ENCODE results near the gene GTF3C2. TPM values are rescaled to one million over a fixed set of nuclear protein-coding genes. Genes with fewer than 3 reads are reported as not detected.

Gene GTF3C2
- total RNA-seq, 2 experiments from 2014 or later = 55.2 to 64.5 TPM

DNA sequence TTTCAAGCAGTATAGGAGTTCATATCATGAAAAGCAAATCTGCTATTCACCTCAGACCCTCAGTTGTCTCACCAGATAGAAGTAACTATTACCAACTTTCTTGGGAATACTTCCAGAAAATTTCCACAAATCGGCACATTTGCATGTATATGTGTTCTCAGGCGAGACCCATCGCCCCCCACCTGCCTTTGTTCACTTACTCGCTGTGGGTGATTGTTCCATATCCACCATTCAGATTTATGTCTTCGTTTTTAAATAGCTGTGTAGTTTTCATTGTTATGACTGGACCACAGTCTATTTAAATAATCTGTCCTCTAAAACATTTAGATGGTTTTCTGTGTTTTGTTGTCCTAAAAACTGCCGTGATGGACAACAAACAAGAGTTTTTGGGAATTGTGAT lies 71.1 kb downstream of the GTF3C2 start:
- ChIA-PET CTCF (interaction anchor here (0.8 to 7.5 kb wide), 3 partner anchors 18 to 324 kb away, joined by 3 to 94 read pairs (median 4); no protein-coding TSS in a partner anchor), POLR2A (no interaction called here)
- Mint-ChIP-seq H3K4me1 (ENCODE audit: low read depth) (no peaks in the 10 kb centered on the region), H3K27ac (no peak overlapping the region), H3K9me3 (no peaks in the 10 kb centered on the region), H3K27me3 (peaks cover 18% of the 10 kb centered on the region), H3K36me3 (no peaks in the 10 kb centered on the region), H3K4me3 (no peak overlapping the region)
- DNase-seq = no peak
- intact Hi-C loops (cut with micrococcal nuclease) = no loop called here

DNA sequence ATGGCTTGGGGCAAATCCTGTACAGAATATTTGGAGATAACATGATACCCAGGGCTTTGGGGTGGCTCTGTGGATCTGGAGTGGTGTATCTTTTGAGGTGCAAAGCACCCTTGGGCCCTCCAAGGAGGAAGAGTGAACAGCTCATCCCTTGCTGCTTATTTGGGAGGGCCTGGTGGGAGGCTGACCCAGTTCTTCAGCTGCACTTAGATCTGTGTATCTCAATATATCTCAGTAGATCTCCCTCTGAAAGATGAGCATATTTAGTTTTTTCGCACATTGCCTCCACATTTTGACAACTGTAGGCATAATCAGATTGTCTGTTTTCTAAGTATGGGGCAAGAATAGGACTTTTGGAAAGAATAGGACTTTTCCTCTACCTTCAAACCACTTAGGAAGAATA lies 71.6 kb downstream of the GTF3C2 start:
- Mint-ChIP-seq H3K4me3 (no peak overlapping the region), H3K36me3 (no peaks in the 10 kb centered on the region), H3K4me1 (ENCODE audit: low read depth) (peaks cover under 1% of the 10 kb centered on the region), H3K27me3 (peaks cover 18% of the 10 kb centered on the region), H3K9me3 (no peaks in the 10 kb centered on the region), H3K27ac (no peak overlapping the region)
- ChIA-PET CTCF (interaction anchor here (0.6 to 7.5 kb wide), 3 partner anchors 18 to 323 kb away, joined by 3 to 94 read pairs (median 4); no protein-coding TSS in a partner anchor), POLR2A (no interaction called here)
- DNase-seq = no peak
- intact Hi-C loops (cut with micrococcal nuclease) = no loop called here

DNA sequence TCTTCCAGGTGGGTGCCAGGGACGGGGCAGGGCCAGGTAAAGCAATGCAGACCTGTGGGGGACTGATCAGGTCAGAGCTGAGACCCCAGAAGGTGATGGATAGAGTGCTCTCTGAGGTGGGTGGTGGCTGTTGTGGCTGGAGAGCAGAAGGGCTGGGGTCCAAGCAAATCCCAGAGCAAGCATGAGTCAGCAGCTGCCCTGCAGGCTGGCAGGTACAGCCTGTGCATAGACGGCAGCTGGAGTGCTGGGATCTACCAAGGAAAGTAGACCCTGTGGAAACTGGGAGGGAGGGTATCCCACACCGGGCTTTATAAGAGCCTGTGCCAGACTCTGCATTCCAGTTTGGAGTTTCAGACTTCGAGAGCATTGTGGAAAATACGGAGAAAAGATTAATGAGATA lies 73.7 kb downstream of the GTF3C2 start:
- Mint-ChIP-seq H3K36me3 (no peaks in the 10 kb centered on the region), H3K27me3 (peaks cover 16% of the 10 kb centered on the region), H3K9me3 (no peaks in the 10 kb centered on the region), H3K27ac (no peak overlapping the region), H3K4me1 (ENCODE audit: low read depth) (peaks cover 2% of the 10 kb centered on the region), H3K4me3 (no peak overlapping the region)
- intact Hi-C loops (cut with micrococcal nuclease) = no loop called here
- ChIA-PET POLR2A (interaction anchor here (1.7 kb wide), 1 partner anchor 20 kb away, joined by 5 read pairs; no protein-coding TSS in a partner anchor), CTCF (interaction anchor here (0.8 to 7.5 kb wide), 8 partner anchors 10 to 321 kb away, joined by 3 to 94 read pairs (median 6); partner anchors contain the start of genes KHK and SLC30A3)
- DNase-seq = no peak

DNA sequence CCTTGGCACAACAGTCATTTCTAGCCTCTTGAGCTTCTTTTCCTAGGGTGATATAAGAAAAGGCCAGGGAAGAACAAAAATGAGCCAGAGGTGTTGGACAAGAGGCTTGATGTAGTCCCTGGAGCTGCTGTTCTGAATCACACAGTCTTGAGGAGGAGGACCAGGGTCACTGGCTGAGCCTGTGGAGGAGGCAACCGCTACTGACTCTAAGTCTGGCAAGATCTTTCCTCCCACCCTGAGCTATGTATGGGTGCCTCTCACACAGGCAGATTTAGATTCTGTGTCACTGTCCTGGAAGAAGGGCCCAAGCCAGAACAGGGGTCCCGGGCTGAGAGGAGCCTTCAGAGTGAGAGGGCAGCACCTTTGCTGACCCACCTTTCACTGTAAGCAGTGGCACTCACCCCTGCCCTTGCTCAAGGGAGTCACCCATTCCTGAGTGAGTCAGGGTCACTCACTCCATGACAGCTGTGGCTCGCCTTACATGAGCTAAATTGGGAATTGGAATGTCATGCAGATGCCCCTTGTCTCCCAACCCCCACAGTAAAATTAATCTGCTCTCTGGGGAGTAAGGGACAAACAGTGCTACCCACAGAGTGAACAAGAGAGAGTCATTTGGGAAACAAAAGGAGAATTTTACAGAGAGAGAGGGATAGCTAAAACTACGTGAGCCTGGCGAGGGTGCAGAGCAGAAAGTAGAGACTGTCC lies 74.6 kb downstream of the GTF3C2 start, which contains the start of gene TRIM54:
Gene TRIM54, plus strand, starts transcription at position 575 of the 705 bp plus-strand sequence. CDS start 303 bp downstream, outside the sequence.
- peaks cover 20% of the 10 kb centered on the region for H3K27me3 Mint-ChIP-seq

DNA sequence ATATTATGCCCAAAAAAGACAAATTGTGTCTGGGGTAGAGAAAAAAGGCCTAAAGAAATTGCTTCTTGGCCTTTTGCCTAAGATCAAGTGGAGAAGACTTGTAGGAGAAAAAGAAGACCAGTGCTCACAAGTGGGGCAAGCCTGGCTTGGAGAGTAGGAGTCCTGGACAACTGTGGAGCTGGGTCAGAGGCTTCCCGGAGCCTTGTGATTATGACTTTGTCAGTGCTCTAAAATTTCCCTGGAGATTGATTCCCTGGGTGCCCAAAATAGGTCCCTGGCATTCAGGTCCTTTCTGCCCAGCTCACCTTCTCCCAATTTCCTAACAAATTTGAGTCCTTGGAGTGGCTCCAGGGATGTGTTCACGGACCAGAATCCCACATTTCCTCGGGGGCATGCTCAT lies 75.1 kb downstream of the GTF3C2 start:
- Mint-ChIP-seq H3K9me3 (no peaks in the 10 kb centered on the region), H3K27ac (no peak overlapping the region), H3K36me3 (no peaks in the 10 kb centered on the region), H3K4me1 (ENCODE audit: low read depth) (peaks cover 2% of the 10 kb centered on the region), H3K4me3 (no peak overlapping the region), H3K27me3 (peaks cover 21% of the 10 kb centered on the region)
- no peak for DNase-seq
- intact Hi-C loops (cut with micrococcal nuclease) = loop anchor here (2.0 kb wide), 2 partner anchors 19 to 321 kb away; partner anchors contain the start of gene SLC30A3
- ChIA-PET POLR2A (no interaction called here), CTCF (interaction anchor here (1.0 to 7.5 kb wide), 11 partner anchors 9 to 320 kb away, joined by 3 to 94 read pairs (median 14); partner anchors contain the start of gene SLC30A3)

More for the DNA sequence above, 74.6 kb downstream of the GTF3C2 start, which contains the start of gene TRIM54:
- Mint-ChIP-seq H3K4me1 (ENCODE audit: low read depth) (peaks cover 2% of the 10 kb centered on the region), H3K9me3 (no peaks in the 10 kb centered on the region), H3K27ac (no peak within 1 kb of the TSS), H3K4me3 (no peak within 1 kb of the TSS), H3K36me3 (no peaks in the 10 kb centered on the region)
- intact Hi-C loops (cut with micrococcal nuclease) = loop anchor here (2.0 kb wide), 2 partner anchors 19 to 321 kb away; partner anchors contain the start of gene SLC30A3
- CTCF ChIA-PET = interaction anchor here (1.3 to 7.5 kb wide), 9 partner anchors 10 to 320 kb away, joined by 5 to 94 read pairs (median 45); partner anchors contain the start of genes KHK and SLC30A3
- POLR2A ChIA-PET = interaction anchor here (1.7 kb wide), 1 partner anchor 21 kb away, joined by 5 read pairs; no protein-coding TSS in a partner anchor
- no peak for DNase-seq

DNA sequence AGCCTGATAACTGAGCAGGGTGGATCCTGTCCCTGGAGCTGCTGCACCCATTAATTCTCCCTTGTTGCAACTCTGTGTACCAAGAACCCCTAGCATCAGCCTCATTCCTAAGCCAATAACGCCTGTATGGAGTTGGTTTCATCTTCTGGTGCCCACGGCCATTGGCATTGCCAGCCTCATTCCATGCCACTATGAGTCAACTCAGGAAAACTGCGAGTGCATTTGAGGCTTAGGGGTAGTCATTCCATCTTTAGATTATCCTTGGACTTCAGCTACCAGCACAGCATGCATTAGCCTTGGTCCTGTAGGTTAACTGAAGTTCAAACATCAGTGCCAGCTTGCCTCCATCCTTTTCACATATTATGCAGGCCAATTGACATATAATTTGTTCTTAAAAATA lies 75.7 kb downstream of the GTF3C2 start:
- peaks cover 2% of the 10 kb centered on the region for H3K4me1 Mint-ChIP-seq (ENCODE audit: low read depth)
- H3K27ac Mint-ChIP-seq = no peak overlapping the region
- no peak for DNase-seq
- H3K4me3 Mint-ChIP-seq = no peak overlapping the region
- intact Hi-C loops (cut with micrococcal nuclease) = loop anchor here (1.0 to 2.0 kb wide), 4 partner anchors 18 to 320 kb away; partner anchors contain the start of gene SLC30A3
- no peaks in the 10 kb centered on the region for H3K36me3 Mint-ChIP-seq
- no peaks in the 10 kb centered on the region for H3K9me3 Mint-ChIP-seq
- H3K27me3 Mint-ChIP-seq = peaks cover 22% of the 10 kb centered on the region
- POLR2A ChIA-PET = no interaction called here
- CTCF ChIA-PET = interaction anchor here (1.0 to 7.5 kb wide), 19 partner anchors 8 to 319 kb away, joined by 3 to 94 read pairs (median 16); partner anchors contain the start of genes ABHD1, KHK, PREB and SLC30A3

DNA sequence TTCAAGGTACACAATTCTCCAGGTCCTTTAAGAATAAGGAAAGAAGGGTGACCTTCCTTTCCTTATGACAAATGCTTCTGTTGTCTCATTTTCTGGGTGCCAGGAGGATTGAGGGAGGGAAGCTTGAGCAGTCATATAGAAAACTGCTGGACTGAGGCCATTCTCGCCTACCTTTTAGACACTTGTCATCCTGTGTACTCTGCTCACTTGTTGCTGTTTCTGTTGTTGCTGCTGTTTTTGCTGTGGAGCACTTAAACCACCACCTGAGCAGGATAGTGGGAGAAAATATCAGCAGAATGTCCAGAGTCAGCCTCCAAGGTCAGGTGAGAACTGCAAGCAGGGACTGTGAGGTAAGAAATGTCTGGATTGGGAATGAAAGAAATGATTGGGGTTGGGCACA lies 78.6 kb downstream of the GTF3C2 start:
- Mint-ChIP-seq H3K4me3 (no peak overlapping the region), H3K36me3 (no peaks in the 10 kb centered on the region), H3K9me3 (no peaks in the 10 kb centered on the region), H3K4me1 (ENCODE audit: low read depth) (peaks cover 2% of the 10 kb centered on the region), H3K27me3 (peaks cover 22% of the 10 kb centered on the region), H3K27ac (no peak overlapping the region)
- DNase-seq = no peak
- CTCF ChIA-PET = interaction anchor here (4.4 to 6.5 kb wide), 4 partner anchors 13 to 316 kb away, joined by 45 to 94 read pairs (median 76); partner anchors contain the start of gene SLC30A3
- intact Hi-C loops (cut with micrococcal nuclease) = no loop called here
- POLR2A ChIA-PET = interaction anchor here (0.9 to 1.6 kb wide), 2 partner anchors 26 to 30 kb away, joined by 3 read pairs; no protein-coding TSS in a partner anchor

Other genes with a start within 250 kb of the GTF3C2 start
- 1 to 10 TPM; 2.7 to 2.9 TPM for gene CGREF1, start 237.6 kb downstream of the GTF3C2 start, total RNA-seq
- under 1 TPM; 0.29 to 0.76 TPM for gene ABHD1, start 232.9 kb downstream of the GTF3C2 start, total RNA-seq
- gene PREB, start 222.1 kb downstream of the GTF3C2 start, total RNA-seq = 10 to 100 TPM; 64.7 to 65.4 TPM
- gene PRR30, start 217.4 kb downstream of the GTF3C2 start, total RNA-seq = not detected
- gene TCF23, start 207.8 kb downstream of the GTF3C2 start, total RNA-seq = not detected
- gene ATRAID, start 144.7 kb downstream of the GTF3C2 start, total RNA-seq = 10 to 100 TPM; 84.0 to 92.7 TPM
- gene SLC5A6, start 144.5 kb downstream of the GTF3C2 start, total RNA-seq = 10 to 100 TPM; 29.2 to 30.2 TPM
- 100 to 1,000 TPM in 1 of 2 experiments, 10 to 100 TPM in 1; 99.7 to 102 TPM for gene CAD, start 139.4 kb downstream of the GTF3C2 start, total RNA-seq
- gene SLC30A3, start 93.7 kb downstream of the GTF3C2 start, total RNA-seq = under 1 TPM; 0.86 to 0.90 TPM
- under 1 TPM in 1 of 2 experiments, not detected in 1; 0.19 TPM for gene DNAJC5G, start 81.3 kb downstream of the GTF3C2 start, total RNA-seq
- gene TRIM54, start 74.3 kb downstream of the GTF3C2 start, total RNA-seq = not detected
- gene UCN, start 48.3 kb downstream of the GTF3C2 start, total RNA-seq = 1 to 10 TPM; 1.8 to 1.9 TPM
- gene MPV17, start 33.7 kb downstream of the GTF3C2 start, total RNA-seq = 10 to 100 TPM; 85.5 to 86.0 TPM
- 10 to 100 TPM; 34.6 to 36.5 TPM for gene EIF2B4, start 13.6 kb upstream of the GTF3C2 start, total RNA-seq
- gene SNX17, start 13.9 kb upstream of the GTF3C2 start, total RNA-seq = 10 to 100 TPM; 91.2 to 93.2 TPM
- gene ZNF513, start 24.0 kb upstream of the GTF3C2 start, total RNA-seq = 1 to 10 TPM; 8.6 to 9.7 TPM
- 100 to 1,000 TPM; 127 to 132 TPM for gene PPM1G, start 52.8 kb upstream of the GTF3C2 start, total RNA-seq
- gene NRBP1, start 71.9 kb upstream of the GTF3C2 start, total RNA-seq = 10 to 100 TPM; 80.8 to 82.7 TPM
- 1 to 10 TPM; 5.4 to 6.4 TPM for gene KRTCAP3, start 85.6 kb upstream of the GTF3C2 start, total RNA-seq
- 1 to 10 TPM; 7.7 to 8.2 TPM for gene IFT172, start 133.0 kb upstream of the GTF3C2 start, total RNA-seq
- gene FNDC4, start 138.4 kb upstream of the GTF3C2 start, total RNA-seq = under 1 TPM; 0.22 to 0.38 TPM
- not detected for gene GCKR, start 140.1 kb upstream of the GTF3C2 start, total RNA-seq
- gene ZNF512, start 226.3 kb upstream of the GTF3C2 start, total RNA-seq = 10 to 100 TPM; 27.4 to 30.0 TPM